Epithelial cell of proximal tubule (primary cell): ENCODE results near the gene NAXD. TPM values are rescaled to one million over a fixed set of nuclear protein-coding genes. Genes with fewer than 3 reads are reported as not detected.
"Not testable (repeated sequence)": the region's sequence is repeated elsewhere in the genome, so short reads cannot be mapped to it uniquely, and the experiment has no call there.

ENCODE experiments used
- DNase-seq: peaks from one replicate; pipeline ENCODE4 v3.0.0-alpha.2; 2011; ENCODE audit warnings: low read depth
- H3K4me3 ChIP-seq: 2 replicates; pipeline ENCODE4 v1.5.1; 2011; ENCODE audit warnings: low read depth, mild to moderate bottlenecking, low read length
- total RNA-seq: library from RNA; depleted of rRNA; stranded (reverse); fragments of >200 nt; gene quantifications from 2 replicates; pipeline ENCODE4 v1.2.3, GENCODE V29; 2015
- TF ChIP-seq, protein P1 (sequence below): conservative IDR thresholded peaks from 2 replicates; pipeline ENCODE4 v1.5.1; 2012; ENCODE audit warnings: low read depth, mild to moderate bottlenecking, low read length

NAXD gene
- total RNA-seq, 1 donor from 2014 or later, result 16.7 TPM

- no peak overlapping the region for H3K4me3 ChIP-seq
- TF ChIP-seq, protein P1, sequence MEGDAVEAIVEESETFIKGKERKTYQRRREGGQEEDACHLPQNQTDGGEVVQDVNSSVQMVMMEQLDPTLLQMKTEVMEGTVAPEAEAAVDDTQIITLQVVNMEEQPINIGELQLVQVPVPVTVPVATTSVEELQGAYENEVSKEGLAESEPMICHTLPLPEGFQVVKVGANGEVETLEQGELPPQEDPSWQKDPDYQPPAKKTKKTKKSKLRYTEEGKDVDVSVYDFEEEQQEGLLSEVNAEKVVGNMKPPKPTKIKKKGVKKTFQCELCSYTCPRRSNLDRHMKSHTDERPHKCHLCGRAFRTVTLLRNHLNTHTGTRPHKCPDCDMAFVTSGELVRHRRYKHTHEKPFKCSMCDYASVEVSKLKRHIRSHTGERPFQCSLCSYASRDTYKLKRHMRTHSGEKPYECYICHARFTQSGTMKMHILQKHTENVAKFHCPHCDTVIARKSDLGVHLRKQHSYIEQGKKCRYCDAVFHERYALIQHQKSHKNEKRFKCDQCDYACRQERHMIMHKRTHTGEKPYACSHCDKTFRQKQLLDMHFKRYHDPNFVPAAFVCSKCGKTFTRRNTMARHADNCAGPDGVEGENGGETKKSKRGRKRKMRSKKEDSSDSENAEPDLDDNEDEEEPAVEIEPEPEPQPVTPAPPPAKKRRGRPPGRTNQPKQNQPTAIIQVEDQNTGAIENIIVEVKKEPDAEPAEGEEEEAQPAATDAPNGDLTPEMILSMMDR, result no peak
- DNase-seq, result no peak
Measured at GRCh38 chr13:110663491-110663890, 48.1 kb downstream of the NAXD start.

GRCh38 chr13:110664041-110664440 lies 48.7 kb downstream of the NAXD start:
- no peak for DNase-seq
- H3K4me3 ChIP-seq, result no peak overlapping the region
- TF ChIP-seq, protein P1, result no peak

DNA sequence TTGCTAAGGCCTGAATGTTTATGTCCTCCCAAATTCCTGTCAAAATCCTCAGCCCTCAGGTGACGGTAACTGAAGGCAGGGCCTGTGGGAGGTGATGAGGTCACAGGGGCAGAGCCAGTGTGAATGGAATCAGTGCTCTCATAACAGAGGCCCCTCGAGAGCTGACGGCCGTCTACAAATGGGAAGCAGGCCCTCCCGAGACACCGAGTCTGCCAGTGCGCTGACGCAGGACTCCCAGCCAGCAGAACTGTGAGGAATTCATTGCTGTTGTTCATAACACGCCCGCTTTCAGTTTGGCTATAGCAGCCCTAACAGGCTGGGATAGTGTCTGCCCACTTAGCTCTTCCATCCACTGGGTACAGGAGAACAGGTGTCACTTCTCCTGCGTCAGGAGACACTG lies 49.3 kb downstream of the NAXD start:
- TF ChIP-seq, protein P1, result no peak
- no peak for DNase-seq
- H3K4me3 ChIP-seq, result no peak overlapping the region

DNA sequence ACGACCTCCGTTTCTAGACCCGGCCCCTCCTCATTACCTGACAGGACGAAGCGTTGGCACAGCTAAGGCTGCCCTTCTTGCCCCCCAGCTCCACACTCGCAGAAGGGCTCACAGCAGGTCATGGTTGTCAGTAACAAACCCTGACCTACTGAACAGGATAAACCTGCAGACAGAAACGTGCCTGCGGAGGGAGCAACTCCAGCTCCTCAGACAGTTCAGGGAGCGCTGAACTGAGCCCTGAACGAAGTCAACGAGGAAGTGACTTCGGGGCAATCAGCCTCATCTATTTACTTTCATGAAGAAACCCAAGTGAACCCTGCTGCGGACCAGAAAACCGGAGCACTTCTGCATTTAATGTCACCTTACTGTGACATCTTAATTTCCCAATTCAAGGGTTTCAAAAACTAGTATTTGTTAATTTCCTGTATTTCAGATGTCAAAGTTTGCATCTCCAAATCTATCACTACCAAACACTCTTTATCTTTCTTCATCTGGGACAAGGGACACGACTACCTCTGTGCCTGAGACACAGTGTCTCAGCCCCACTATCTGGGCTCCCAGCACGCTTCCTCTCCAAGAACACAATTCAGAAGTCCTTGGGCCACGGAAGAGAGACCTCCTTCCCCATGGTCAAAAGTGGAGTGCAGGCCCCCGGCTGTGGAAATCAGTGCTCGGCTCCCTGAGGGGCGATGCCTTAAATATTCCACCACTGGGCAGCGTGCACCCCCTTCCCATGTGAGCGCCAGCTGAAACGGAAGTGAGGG lies 50.3 kb downstream of the NAXD start:
- no peak overlapping the region for H3K4me3 ChIP-seq
- TF ChIP-seq, protein P1, result no peak
- no peak for DNase-seq

GRCh38 chr13:110666255-110666533 lies 50.8 kb downstream of the NAXD start:
- DNase-seq, result no peak
- TF ChIP-seq, protein P1, result no peak
- H3K4me3 ChIP-seq, result no peak overlapping the region

DNA sequence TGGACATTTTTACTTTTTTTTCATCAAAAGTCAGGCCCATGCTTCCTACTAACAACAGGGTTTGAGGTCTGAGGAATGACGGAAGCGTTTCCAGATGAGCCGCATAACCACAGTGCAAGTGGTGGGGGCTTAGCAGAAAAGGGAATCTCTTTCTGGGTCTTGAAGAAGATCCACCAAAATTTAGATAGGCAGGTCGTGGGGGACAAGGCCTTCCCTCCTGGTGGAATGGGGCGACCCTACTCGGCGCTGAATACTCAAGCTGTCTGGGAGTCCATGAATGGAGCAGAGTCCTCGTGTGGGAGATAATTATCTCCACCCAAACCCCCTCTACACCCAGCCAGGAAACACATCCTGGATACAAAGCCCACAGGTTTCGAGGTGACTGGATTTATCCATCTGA lies 53.7 kb downstream of the NAXD start:
- TF ChIP-seq, protein P1, result no peak
- no peak for DNase-seq
- no peak overlapping the region for H3K4me3 ChIP-seq

GRCh38 chr13:110669814-110670213 lies 54.5 kb downstream of the NAXD start:
- not testable (repeated sequence) for H3K4me3 ChIP-seq, DNase-seq
